Measurements from ENCODE around the gene GPR151. TPM values are rescaled to one million over a fixed set of nuclear protein-coding genes. Genes with fewer than 3 reads are reported as not detected.
"Not testable (repeated sequence)": the region's sequence is repeated elsewhere in the genome, so short reads cannot be mapped to it uniquely, and the experiment has no call there.

GPR151 gene
- polyA plus RNA-seq, 3 donors, result not detected

DNA sequence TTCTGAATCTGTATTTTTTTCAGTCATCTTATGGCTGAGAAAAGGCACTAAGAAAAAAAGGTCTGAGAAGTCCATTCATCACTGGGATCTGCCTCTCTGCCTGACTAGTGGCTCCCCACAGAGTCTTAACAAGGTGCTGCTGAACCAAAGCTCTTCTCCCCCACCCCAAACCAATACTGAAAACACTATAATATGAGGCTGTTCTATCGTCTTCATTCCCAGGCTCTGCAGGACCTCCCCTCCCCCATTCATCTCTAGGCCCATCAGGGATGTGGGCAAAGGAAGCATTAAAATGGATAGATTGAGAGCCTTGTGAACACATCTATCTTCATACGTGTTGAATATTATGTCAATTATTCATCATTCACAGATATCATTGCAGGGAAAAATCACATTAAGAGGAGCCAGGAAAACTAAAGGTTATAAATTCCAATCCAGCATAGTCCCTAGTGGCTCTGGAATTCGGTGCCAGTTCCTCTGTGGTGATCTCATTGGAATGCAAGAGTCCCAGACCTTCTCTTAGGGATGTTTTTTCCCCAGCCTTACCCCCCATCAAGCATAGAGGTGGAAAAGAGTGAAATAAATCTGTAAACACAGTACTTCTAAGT lies 44.3 kb upstream of the GPR151 start:
- no peak overlapping the region for H2AFZ ChIP-seq (ENCODE audit: insufficient read depth, low read depth, low read length, poor library complexity, severe bottlenecking)
- H3K4me2 ChIP-seq (replicated peaks; ENCODE audit: extremely low read depth, low read length, poor library complexity, severe bottlenecking), result no peak overlapping the region
- H3K9ac ChIP-seq (ENCODE audit: insufficient read depth, low read length, poor library complexity, severe bottlenecking), result no peak overlapping the region
- TF ChIP-seq, protein P1, sequence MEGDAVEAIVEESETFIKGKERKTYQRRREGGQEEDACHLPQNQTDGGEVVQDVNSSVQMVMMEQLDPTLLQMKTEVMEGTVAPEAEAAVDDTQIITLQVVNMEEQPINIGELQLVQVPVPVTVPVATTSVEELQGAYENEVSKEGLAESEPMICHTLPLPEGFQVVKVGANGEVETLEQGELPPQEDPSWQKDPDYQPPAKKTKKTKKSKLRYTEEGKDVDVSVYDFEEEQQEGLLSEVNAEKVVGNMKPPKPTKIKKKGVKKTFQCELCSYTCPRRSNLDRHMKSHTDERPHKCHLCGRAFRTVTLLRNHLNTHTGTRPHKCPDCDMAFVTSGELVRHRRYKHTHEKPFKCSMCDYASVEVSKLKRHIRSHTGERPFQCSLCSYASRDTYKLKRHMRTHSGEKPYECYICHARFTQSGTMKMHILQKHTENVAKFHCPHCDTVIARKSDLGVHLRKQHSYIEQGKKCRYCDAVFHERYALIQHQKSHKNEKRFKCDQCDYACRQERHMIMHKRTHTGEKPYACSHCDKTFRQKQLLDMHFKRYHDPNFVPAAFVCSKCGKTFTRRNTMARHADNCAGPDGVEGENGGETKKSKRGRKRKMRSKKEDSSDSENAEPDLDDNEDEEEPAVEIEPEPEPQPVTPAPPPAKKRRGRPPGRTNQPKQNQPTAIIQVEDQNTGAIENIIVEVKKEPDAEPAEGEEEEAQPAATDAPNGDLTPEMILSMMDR (IDR thresholded peaks at IDR 0.05), result no peak
- no peaks in the 10 kb centered on the region for H4K20me1 ChIP-seq (ENCODE audit: insufficient read depth, low read length)
- H3K4me3 Mint-ChIP-seq, result no peak overlapping the region
- H3K9me3 Mint-ChIP-seq, result no peaks in the 10 kb centered on the region
- no peak overlapping the region for H3K27ac ChIP-seq (ENCODE audit: low read depth in 1 of 2, low read length in 2 of 2)
- no peak for DNase-seq
- intact Hi-C loops (cut with micrococcal nuclease), result no loop called here
- H3K27me3 Mint-ChIP-seq (ENCODE audit: low read depth in 3 of 3), result peaks cover 0 to 3% (median 0%) of the 10 kb centered on the region in 3 donors
- no peaks in the 10 kb centered on the region for H3K36me3 ChIP-seq (replicated peaks in 1 of 2; ENCODE audit: control insufficient read depth in 1 of 2, insufficient read depth in 2 of 2, low read length in 2 of 2)
- H3K4me1 ChIP-seq (ENCODE audit: control insufficient read depth in 1 of 2, insufficient read depth in 2 of 2, low read length in 2 of 2), result no peaks in the 10 kb centered on the region
- H3K27ac Mint-ChIP-seq, result no peak overlapping the region
- H3K36me3 Mint-ChIP-seq, result no peaks in the 10 kb centered on the region
- H3K4me1 Mint-ChIP-seq, result no peaks in the 10 kb centered on the region
- no peaks in the 10 kb centered on the region for H3K9me3 ChIP-seq (replicated peaks in 1 of 2; ENCODE audit: control insufficient read depth in 1 of 2, insufficient read depth in 1 of 2, low read length in 2 of 2)
- no CpG with 5 or more reads among the region's 3 CpGs for WGBS (ENCODE audit: insufficient coverage)
- no peak overlapping the region for H3K4me3 ChIP-seq (replicated peaks in 1 of 3; ENCODE audit: low read depth in 2 of 3, low read length in 3 of 3)
- no peaks in the 10 kb centered on the region for H3K79me2 ChIP-seq (ENCODE audit: insufficient read depth, low read length)
- no peaks in the 10 kb centered on the region for H3K27me3 ChIP-seq (ENCODE audit: control insufficient read depth in 2 of 2, insufficient read depth in 2 of 2, low read length in 2 of 2)

DNA sequence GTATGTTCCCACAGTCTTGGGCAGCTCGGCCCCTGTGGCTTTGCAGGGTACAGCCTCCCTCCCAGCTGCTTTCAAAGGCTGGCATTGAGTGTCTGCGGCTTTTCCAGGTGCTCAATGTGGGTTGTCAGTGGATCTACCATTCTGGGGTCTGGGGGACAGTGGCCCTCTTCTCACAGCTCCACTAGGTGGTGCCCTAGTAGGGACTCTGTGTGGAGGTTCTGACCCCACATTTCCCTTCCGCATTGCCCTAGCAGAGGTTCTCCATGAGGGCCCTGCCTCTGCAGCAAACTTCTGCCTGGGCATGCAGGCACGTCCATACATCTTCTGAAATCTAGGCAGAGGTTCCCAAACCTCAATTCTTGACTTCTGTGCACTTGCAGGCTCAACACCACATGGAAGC lies 40.9 kb upstream of the GPR151 start:
- DNase-seq; H3K4me3 ChIP-seq (replicated peaks in 1 of 3; ENCODE audit: low read depth in 2 of 3, low read length in 3 of 3); H3K27me3 Mint-ChIP-seq (ENCODE audit: low read depth in 3 of 3); H3K27me3 ChIP-seq (ENCODE audit: control insufficient read depth in 2 of 2, insufficient read depth in 2 of 2, low read length in 2 of 2); H3K4me1 Mint-ChIP-seq; H4K20me1 ChIP-seq (ENCODE audit: insufficient read depth, low read length); H3K36me3 Mint-ChIP-seq; intact Hi-C loops (cut with micrococcal nuclease); H3K36me3 ChIP-seq (replicated peaks in 1 of 2; ENCODE audit: control insufficient read depth in 1 of 2, insufficient read depth in 2 of 2, low read length in 2 of 2); H3K9ac ChIP-seq (ENCODE audit: insufficient read depth, low read length, poor library complexity, severe bottlenecking); H3K4me2 ChIP-seq (replicated peaks; ENCODE audit: extremely low read depth, low read length, poor library complexity, severe bottlenecking); H2AFZ ChIP-seq (ENCODE audit: insufficient read depth, low read depth, low read length, poor library complexity, severe bottlenecking); H3K9me3 ChIP-seq (replicated peaks in 1 of 2; ENCODE audit: control insufficient read depth in 1 of 2, insufficient read depth in 1 of 2, low read length in 2 of 2); H3K9me3 Mint-ChIP-seq; H3K4me3 Mint-ChIP-seq; H3K79me2 ChIP-seq (ENCODE audit: insufficient read depth, low read length); H3K27ac ChIP-seq (ENCODE audit: low read depth in 1 of 2, low read length in 2 of 2); H3K4me1 ChIP-seq (ENCODE audit: control insufficient read depth in 1 of 2, insufficient read depth in 2 of 2, low read length in 2 of 2): not testable (repeated sequence)
- H3K27ac Mint-ChIP-seq, result peak overlapping the region in 1 of 7 donors; percentile 21
- WGBS (ENCODE audit: insufficient coverage), result 100% methylated on average over 2 of the region's 4 CpGs

Data from CD14-positive monocyte (primary cell).